ENCODE results near the gene PTPN13. TPM values are rescaled to one million over a fixed set of nuclear protein-coding genes. Genes with fewer than 3 reads are reported as not detected.
A peak's percentile ranks its signal among the peaks of the same experiment; 100 is the strongest.

PTPN13 gene
- total RNA-seq, 1 experiment from 2014 or later = 107 TPM

GRCh38 chr4:86579941-86580340, 14.2 kb upstream of the PTPN13 start:
- Histone ChIP-seq H3K4me1 (ENCODE audit: insufficient read depth, low read length, poor library complexity, severe bottlenecking) (no peaks in the 10 kb centered on the region), H3K27ac (ENCODE audit: low read depth, low read length, poor library complexity, severe bottlenecking) (no peak overlapping the region), H3K27me3 (replicated peaks; ENCODE audit: insufficient read depth, low read depth, low read length, poor library complexity) (no peaks in the 10 kb centered on the region), H3K9me3 (ENCODE audit: low read depth, low read length, poor library complexity, severe bottlenecking) (no peaks in the 10 kb centered on the region), H3K4me3 (ENCODE audit: low read depth, low read length, poor library complexity, severe bottlenecking) (no peak overlapping the region), H3K36me3 (ENCODE audit: insufficient read depth, low read length, poor library complexity, severe bottlenecking) (no peaks in the 10 kb centered on the region)
- ChIA-PET POLR2A (ENCODE audit: low non-redundant PET) (no interaction called here), CTCF (no interaction called here)
- no peak for DNase-seq (ENCODE audit: low spot score)
- intact Hi-C loops (cut with micrococcal nuclease; ENCODE audit: unreplicated experiment) = no loop called here
- TF ChIP-seq CTCF (conservative IDR thresholded peaks at IDR 0.05; ENCODE audit: low read depth, low read length) = no peak
- TF ChIP-seq EZH2 (IDR thresholded peaks at IDR 0.05; ENCODE audit: borderline replicate concordance, low read depth, low read length, poor library complexity, severe bottlenecking) = no peak
- no TSS peak for BruUV-seq (replicated peaks)

GRCh38 chr4:86582410-86582809, 11.7 kb upstream of the PTPN13 start:
- H3K4me3 ChIP-seq (ENCODE audit: low read depth, low read length, poor library complexity, severe bottlenecking) = peak overlapping the region; percentile 40
- intact Hi-C loops (cut with micrococcal nuclease; ENCODE audit: unreplicated experiment) = no loop called here
- H3K36me3 ChIP-seq (ENCODE audit: insufficient read depth, low read length, poor library complexity, severe bottlenecking) = no peaks in the 10 kb centered on the region
- peaks cover 18% of the 10 kb centered on the region for H3K4me1 ChIP-seq (ENCODE audit: insufficient read depth, low read length, poor library complexity, severe bottlenecking)
- H3K27me3 ChIP-seq (replicated peaks; ENCODE audit: insufficient read depth, low read depth, low read length, poor library complexity) = no peaks in the 10 kb centered on the region
- no peaks in the 10 kb centered on the region for H3K9me3 ChIP-seq (ENCODE audit: low read depth, low read length, poor library complexity, severe bottlenecking)
- BruUV-seq (replicated peaks) = no TSS peak
- peak overlapping the region; percentile 55 for H3K27ac ChIP-seq (ENCODE audit: low read depth, low read length, poor library complexity, severe bottlenecking)
- ChIA-PET CTCF (no interaction called here), POLR2A (ENCODE audit: low non-redundant PET) (no interaction called here)
- peak; percentile 59 for DNase-seq (ENCODE audit: low spot score)
- TF ChIP-seq EZH2 (IDR thresholded peaks at IDR 0.05; ENCODE audit: borderline replicate concordance, low read depth, low read length, poor library complexity, severe bottlenecking) = no peak
- no peak for TF ChIP-seq CTCF (conservative IDR thresholded peaks at IDR 0.05; ENCODE audit: low read depth, low read length)

DNA sequence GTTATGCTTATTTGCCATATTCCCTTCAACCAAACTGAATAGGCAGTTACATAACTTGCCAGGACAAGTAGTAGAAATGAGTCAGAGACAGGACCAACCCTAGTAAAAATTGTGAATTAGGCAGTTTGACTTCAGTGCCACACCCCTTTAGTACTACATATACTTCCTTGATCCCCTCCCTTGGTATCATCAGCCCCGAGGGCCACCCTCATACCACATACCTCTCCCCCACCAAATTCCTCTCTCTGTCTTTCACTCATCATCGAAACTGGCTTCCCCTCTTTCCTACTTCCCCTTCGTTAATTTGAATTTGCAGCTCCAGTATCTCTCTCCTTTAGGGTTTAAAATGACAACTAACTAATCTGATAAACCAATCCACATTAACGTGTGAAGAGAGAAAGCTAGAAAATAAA, 7.9 kb upstream of the PTPN13 start:
- DNase-seq (ENCODE audit: low spot score) = no peak
- Histone ChIP-seq H3K4me1 (ENCODE audit: insufficient read depth, low read length, poor library complexity, severe bottlenecking) (peaks cover 19% of the 10 kb centered on the region), H3K27ac (ENCODE audit: low read depth, low read length, poor library complexity, severe bottlenecking) (no peak overlapping the region), H3K9me3 (ENCODE audit: low read depth, low read length, poor library complexity, severe bottlenecking) (no peaks in the 10 kb centered on the region), H3K4me3 (ENCODE audit: low read depth, low read length, poor library complexity, severe bottlenecking) (no peak overlapping the region), H3K36me3 (ENCODE audit: insufficient read depth, low read length, poor library complexity, severe bottlenecking) (no peaks in the 10 kb centered on the region), H3K27me3 (replicated peaks; ENCODE audit: insufficient read depth, low read depth, low read length, poor library complexity) (no peaks in the 10 kb centered on the region)
- no TSS peak for BruUV-seq (replicated peaks)
- intact Hi-C loops (cut with micrococcal nuclease; ENCODE audit: unreplicated experiment) = no loop called here
- ChIA-PET CTCF (no interaction called here), POLR2A (ENCODE audit: low non-redundant PET) (interaction anchor here (0.5 kb wide), 1 partner anchor 204 kb away, joined by 3 read pairs; no protein-coding TSS in a partner anchor)
- TF ChIP-seq CTCF (conservative IDR thresholded peaks at IDR 0.05; ENCODE audit: low read depth, low read length) (no peak), EZH2 (IDR thresholded peaks at IDR 0.05; ENCODE audit: borderline replicate concordance, low read depth, low read length, poor library complexity, severe bottlenecking) (no peak)
